ENCODE data around the gene GLCCI1.

The GLCCI1 gene

GRCh38 chr7:7982904-7983303 lies 14.3 kb downstream of the GLCCI1 start:
- ATAC-seq, result no peak
- TF ChIP-seq ZNF8 (CRISPR knock-in tag; IDR thresholded peaks at IDR 0.05) (no peak), ISL1 (CRISPR knock-in tag; IDR thresholded peaks at IDR 0.05) (no peak), PATZ1 (CRISPR knock-in tag; IDR thresholded peaks at IDR 0.05; ENCODE audit: borderline replicate concordance) (no peak), CSDC2 (CRISPR knock-in tag; IDR thresholded peaks at IDR 0.05) (no peak), TOX (CRISPR knock-in tag; IDR thresholded peaks at IDR 0.05; ENCODE audit: borderline replicate concordance) (no peak), SNAI2 (CRISPR knock-in tag; IDR thresholded peaks at IDR 0.05) (no peak), ARNTL (CRISPR knock-in tag; IDR thresholded peaks at IDR 0.05; ENCODE audit: borderline replicate concordance, low read depth) (no peak), OSR1 (CRISPR knock-in tag; IDR thresholded peaks at IDR 0.05) (no peak), POU6F1 (CRISPR knock-in tag; IDR thresholded peaks at IDR 0.05; ENCODE audit: borderline replicate concordance, low read depth) (no peak), CSRNP3 (CRISPR knock-in tag; IDR thresholded peaks at IDR 0.05) (no peak), CREB5 (CRISPR knock-in tag; IDR thresholded peaks at IDR 0.05; ENCODE audit: low read depth) (no peak), GLIS3 (CRISPR knock-in tag; IDR thresholded peaks at IDR 0.05) (no peak)

- ATAC-seq, result no peak
- TF ChIP-seq TSHZ2 (CRISPR knock-in tag; IDR thresholded peaks at IDR 0.05) (no peak), CSRNP3 (CRISPR knock-in tag; IDR thresholded peaks at IDR 0.05) (no peak), ARNTL (CRISPR knock-in tag; IDR thresholded peaks at IDR 0.05; ENCODE audit: borderline replicate concordance, low read depth) (no peak), RARB (CRISPR knock-in tag; IDR thresholded peaks at IDR 0.05) (no peak), TCF4 (CRISPR knock-in tag; IDR thresholded peaks at IDR 0.05; ENCODE audit: borderline replicate concordance) (no peak), ZNF565 (CRISPR knock-in tag; conservative IDR thresholded peaks at IDR 0.05; ENCODE audit: low read depth) (no peak), POU6F1 (CRISPR knock-in tag; IDR thresholded peaks at IDR 0.05; ENCODE audit: borderline replicate concordance, low read depth) (no peak), ESRRG (CRISPR knock-in tag; IDR thresholded peaks at IDR 0.05) (no peak), SNAI2 (CRISPR knock-in tag; IDR thresholded peaks at IDR 0.05) (no peak), TOX (CRISPR knock-in tag; IDR thresholded peaks at IDR 0.05; ENCODE audit: borderline replicate concordance) (no peak), PPARA (CRISPR knock-in tag; IDR thresholded peaks at IDR 0.05; ENCODE audit: borderline replicate concordance) (no peak), ZNF70 (CRISPR knock-in tag; IDR thresholded peaks at IDR 0.05) (no peak), ZC3H10 (CRISPR knock-in tag; IDR thresholded peaks at IDR 0.05) (no peak), OSR1 (CRISPR knock-in tag; IDR thresholded peaks at IDR 0.05) (no peak), ZFP3 (CRISPR knock-in tag; IDR thresholded peaks at IDR 0.05) (no peak), ZNF8 (CRISPR knock-in tag; IDR thresholded peaks at IDR 0.05) (no peak)
Measured at GRCh38 chr7:7984424-7984823, 15.8 kb downstream of the GLCCI1 start.

All from SK-N-SH treated with all-trans-retinoic acid at 6 μM for 48 hours (cell line).